ENCODE measurements around the gene NID2.

- TF ChIP-seq POLR2A (IDR thresholded peaks at IDR 0.05; ENCODE audit: low read depth, low read length) (no peak), MAFK (IDR thresholded peaks at IDR 0.05; ENCODE audit: low read depth, low read length) (no peak)
Observed at GRCh38 chr14:52090936-52091335, 22.1 kb upstream of the NID2 start.
